ENCODE data around the gene INS. TPM values are rescaled to one million over a fixed set of nuclear protein-coding genes. Genes with fewer than 3 reads are reported as not detected.

The INS gene
- total RNA-seq, 1 donor from 2014 or later = not detected

DNA sequence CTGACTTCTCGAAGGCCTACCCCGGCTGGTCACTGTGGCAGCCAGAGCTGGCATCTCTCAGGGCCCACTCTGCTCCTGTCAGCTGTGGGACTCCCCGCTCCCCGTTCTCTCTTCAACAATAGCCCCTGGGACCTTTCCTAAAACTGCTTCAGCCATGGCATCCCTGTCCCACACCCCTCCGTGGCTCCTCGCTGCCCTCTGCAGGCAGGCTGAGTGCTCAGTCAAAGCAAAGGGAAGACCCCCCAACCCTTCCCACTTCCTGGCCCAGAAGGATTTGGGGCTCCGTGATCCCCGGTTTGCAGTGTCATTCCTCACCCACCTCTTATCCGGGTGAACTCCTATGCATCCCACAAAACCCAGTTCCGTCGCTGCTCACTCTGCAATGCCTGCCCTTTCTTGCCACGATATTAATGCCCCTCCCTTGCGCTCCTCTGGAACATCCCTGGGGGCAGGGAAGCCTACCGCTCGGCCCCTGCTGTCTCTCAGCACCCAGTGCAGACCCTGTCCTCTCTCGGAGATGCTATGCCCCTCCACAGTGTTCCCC, 12.2 kb upstream of the INS start:
- no peaks in the 10 kb centered on the region for H3K4me1 Mint-ChIP-seq (ENCODE audit: low read depth)
- no peaks in the 10 kb centered on the region for H3K9me3 Mint-ChIP-seq
- H3K4me3 Mint-ChIP-seq (ENCODE audit: low read depth) = no peak overlapping the region
- DNase-seq (ENCODE audit: low spot score) = no peak
- intact Hi-C loops (cut with micrococcal nuclease) = no loop called here
- H3K27ac Mint-ChIP-seq = no peak overlapping the region
- no peaks in the 10 kb centered on the region for H3K36me3 Mint-ChIP-seq (ENCODE audit: low read depth)
- no peaks in the 10 kb centered on the region for H3K27me3 Mint-ChIP-seq (ENCODE audit: low read depth)

DNA sequence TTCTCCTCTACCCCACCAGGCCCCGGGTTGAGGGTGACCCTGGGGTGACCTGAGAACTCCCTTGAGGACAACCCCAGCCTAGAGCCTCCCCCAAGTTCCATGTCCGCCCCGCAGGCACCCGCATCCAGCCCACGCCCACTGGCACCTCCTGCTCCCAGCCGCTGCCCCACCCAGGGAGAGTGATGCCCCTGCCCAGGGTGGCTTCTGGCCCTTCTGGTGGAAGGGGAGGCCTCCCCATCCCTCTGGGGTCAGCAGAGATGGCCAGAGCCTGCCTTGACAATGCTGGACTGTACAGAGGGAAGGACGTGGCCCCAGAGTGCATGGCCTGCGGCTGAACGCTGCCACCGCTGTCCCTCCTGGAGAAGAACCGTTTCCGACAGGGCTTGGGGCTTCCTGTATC, 11.7 kb upstream of the INS start:
- Mint-ChIP-seq H3K4me3 (ENCODE audit: low read depth) (no peak overlapping the region), H3K4me1 (ENCODE audit: low read depth) (no peaks in the 10 kb centered on the region), H3K27ac (no peak overlapping the region), H3K9me3 (no peaks in the 10 kb centered on the region), H3K36me3 (ENCODE audit: low read depth) (no peaks in the 10 kb centered on the region), H3K27me3 (ENCODE audit: low read depth) (no peaks in the 10 kb centered on the region)
- no peak for DNase-seq (ENCODE audit: low spot score)
- intact Hi-C loops (cut with micrococcal nuclease) = no loop called here

DNA sequence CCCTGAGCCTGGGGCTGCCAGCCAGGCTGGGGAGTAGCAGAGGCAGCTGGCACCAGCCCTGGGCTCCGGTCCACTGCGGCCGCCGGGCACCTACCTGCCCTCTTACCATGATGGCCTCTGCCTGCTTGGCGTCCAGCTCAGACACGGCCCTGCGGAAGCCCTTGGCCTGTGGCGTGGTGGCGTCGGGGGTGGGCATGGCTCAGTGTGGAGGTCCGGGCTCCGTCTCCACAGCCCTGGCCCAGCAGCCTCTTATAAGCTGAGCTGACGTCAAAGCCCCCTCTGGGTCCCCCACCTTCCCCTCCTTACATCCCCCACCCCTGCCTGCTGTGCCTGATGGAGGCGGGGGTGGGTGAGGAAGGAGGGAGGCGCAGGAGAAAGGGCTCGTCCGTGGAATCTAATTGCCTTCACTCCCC, 10.6 kb upstream of the INS start, which contains the start of gene TH:
TSS of gene TH (minus strand) at position 225 of the 413 bp plus-strand sequence. CDS start at position 196, 29 bp downstream.
- intact Hi-C loops (cut with micrococcal nuclease) = no loop called here
- Mint-ChIP-seq H3K4me1 (ENCODE audit: low read depth) (no peaks in the 10 kb centered on the region), H3K27me3 (ENCODE audit: low read depth) (no peaks in the 10 kb centered on the region), H3K36me3 (ENCODE audit: low read depth) (no peaks in the 10 kb centered on the region), H3K9me3 (no peaks in the 10 kb centered on the region), H3K4me3 (ENCODE audit: low read depth) (no peak within 1 kb of the TSS), H3K27ac (no peak within 1 kb of the TSS)
- DNase-seq (ENCODE audit: low spot score) = no peak

DNA sequence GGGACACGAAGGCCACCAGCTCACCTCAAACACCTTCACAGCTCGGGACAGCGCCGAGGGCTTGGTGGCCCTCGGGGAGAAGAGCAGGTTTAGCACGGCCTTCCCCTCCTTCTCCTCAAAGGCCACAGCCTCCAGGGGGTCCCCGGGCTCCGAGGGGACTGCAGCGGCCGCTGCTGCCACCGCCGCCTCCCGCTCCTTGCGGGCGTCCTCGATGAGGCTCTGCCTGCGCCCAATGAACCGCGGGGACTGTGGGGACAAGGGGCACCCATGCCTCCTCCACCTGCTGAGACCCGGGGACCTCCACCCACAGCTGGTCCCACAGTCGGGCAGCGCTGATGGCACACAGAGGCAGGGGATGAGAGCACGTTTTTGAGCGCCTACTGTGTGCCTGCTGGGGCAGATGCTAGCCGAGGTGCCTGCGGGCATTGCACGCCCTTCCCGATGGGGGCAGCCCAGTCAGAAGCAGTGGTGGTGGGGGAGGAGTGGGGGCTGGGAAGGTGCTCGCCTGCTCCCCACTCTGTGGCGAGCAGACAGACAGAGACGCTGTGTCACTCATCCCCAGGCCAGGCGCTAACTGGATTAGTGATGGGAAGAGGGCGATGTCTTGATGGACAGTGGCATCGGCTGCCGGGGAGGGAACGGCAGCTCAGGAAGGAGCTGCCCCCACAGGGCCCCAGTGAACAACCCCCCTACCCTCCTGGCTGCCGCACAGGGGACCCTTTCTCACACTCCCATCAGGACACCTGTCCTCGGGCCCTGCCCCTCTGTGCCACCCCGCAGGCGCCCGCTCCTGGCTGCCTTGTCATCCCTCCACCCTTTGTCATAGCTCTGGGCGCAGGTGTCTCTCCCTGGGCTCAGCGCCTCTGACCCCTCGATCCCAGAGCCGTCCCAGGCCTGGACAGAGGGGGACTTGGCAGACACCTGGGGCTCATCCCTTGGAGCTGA, 8.9 kb upstream of the INS start:
- Mint-ChIP-seq H3K36me3 (ENCODE audit: low read depth) (no peaks in the 10 kb centered on the region), H3K27me3 (ENCODE audit: low read depth) (no peaks in the 10 kb centered on the region), H3K9me3 (no peaks in the 10 kb centered on the region), H3K27ac (no peak overlapping the region), H3K4me1 (ENCODE audit: low read depth) (no peaks in the 10 kb centered on the region), H3K4me3 (ENCODE audit: low read depth) (no peak overlapping the region)
- DNase-seq (ENCODE audit: low spot score) = no peak
- intact Hi-C loops (cut with micrococcal nuclease) = no loop called here

DNA sequence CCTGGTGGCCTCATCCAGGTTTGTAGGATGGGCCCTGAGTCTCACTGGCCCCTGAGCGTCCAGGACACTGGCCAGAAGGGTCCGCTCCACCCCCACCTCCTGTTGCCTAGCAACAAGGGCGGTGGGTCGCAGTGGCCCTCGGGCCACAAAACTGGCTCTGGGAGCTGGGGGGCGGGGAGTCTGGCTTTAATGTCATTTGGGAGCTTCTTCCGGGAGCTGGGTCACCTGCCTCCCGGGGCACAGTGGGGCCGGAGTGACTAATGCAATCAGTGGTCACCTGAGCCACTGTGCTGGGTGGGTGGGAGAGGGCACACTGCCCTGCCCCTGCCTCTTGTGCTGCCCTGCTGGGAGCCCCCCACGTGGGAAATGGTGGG, 8.0 kb upstream of the INS start:
- Mint-ChIP-seq H3K27ac (no peak overlapping the region), H3K27me3 (ENCODE audit: low read depth) (no peaks in the 10 kb centered on the region), H3K4me1 (ENCODE audit: low read depth) (no peaks in the 10 kb centered on the region), H3K9me3 (no peaks in the 10 kb centered on the region), H3K36me3 (ENCODE audit: low read depth) (no peaks in the 10 kb centered on the region), H3K4me3 (ENCODE audit: low read depth) (no peak overlapping the region)
- DNase-seq (ENCODE audit: low spot score) = no peak
- intact Hi-C loops (cut with micrococcal nuclease) = no loop called here

DNA sequence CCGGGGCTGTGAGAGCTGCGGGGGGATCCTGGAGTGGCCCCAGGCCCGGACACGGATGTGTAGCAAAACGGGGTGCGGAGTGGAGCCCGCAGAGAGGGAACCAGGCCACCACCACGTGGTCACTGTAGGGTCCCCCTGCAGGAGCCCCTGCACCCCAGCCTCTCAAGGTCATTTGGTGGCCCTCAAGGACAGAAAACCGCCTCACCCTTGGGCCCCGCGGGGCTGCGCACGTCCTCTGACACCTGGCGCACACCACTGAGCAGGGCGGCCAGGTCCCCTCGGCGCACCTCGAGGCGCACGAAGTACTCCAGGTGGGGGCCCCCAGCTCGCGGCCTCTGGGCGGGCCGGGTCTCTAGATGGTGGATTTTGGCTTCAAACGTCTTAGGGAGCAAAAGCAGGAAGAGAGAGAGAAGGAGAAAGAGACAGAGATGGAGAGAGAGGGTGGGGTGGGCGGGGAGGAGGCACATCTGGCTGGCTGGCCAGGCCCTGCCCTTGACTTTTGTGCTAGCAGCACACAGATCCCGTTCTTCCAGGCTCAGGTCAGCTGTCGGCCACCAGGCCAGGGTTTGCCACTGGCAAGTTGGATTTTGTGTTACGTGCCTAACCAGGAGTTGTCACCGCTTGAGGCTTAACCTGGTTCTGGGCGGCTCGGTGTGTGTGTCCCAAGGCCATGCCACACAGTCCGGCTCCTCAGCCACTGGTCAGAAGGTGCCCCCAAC, 7.4 kb upstream of the INS start:
- no peaks in the 10 kb centered on the region for H3K36me3 Mint-ChIP-seq (ENCODE audit: low read depth)

DNA sequence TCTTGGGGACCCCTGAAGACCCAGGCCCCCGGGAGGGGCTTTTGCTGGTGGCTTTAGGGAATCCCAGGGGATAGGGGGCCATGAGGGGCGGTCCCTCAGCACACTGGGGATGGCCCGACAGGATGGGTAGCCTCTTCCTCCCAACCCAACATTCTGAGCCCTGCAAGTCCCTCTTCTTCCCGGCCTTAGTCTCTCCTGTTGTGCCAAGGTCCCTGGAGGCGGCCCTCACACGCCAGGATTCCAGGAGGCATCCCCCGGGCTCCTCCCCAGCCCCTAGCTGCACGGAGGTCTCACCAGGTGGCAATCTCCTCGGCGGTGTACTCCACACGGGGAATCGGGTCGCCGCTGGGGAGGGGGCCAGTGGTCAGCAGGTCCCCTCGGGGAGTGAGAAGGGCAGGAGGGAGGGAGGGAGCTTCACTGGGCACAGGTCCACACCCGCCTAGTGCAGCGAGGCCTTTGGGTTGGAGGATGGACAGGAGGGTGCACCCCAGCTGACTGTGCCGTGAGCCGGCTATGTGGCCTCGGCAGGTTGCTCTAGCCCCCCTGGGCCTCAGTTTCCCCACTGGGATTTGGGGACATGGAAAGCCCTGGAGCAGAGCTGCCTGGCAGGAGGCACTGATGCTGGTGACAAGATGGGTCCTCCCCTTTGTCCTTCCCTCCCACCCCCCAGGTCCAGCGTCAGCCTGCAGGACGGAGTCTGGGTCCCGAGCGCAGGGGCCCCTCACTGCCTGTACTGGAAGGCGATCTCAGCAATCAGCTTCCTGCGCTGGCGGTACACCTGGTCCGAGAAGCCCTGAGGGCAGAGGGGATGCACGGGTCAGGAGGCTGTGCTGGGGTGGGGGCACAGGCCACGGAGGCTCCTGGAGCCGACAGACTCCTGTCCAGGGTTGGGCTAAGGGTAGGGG, 6.4 kb upstream of the INS start:
- intact Hi-C loops (cut with micrococcal nuclease) = no loop called here
- Mint-ChIP-seq H3K27ac (no peak overlapping the region), H3K9me3 (no peaks in the 10 kb centered on the region), H3K27me3 (ENCODE audit: low read depth) (no peaks in the 10 kb centered on the region), H3K4me3 (ENCODE audit: low read depth) (no peak overlapping the region), H3K36me3 (ENCODE audit: low read depth) (no peaks in the 10 kb centered on the region), H3K4me1 (ENCODE audit: low read depth) (no peaks in the 10 kb centered on the region)
- DNase-seq (ENCODE audit: low spot score) = no peak

More for the DNA sequence above, 7.4 kb upstream of the INS start:
- H3K4me1 Mint-ChIP-seq (ENCODE audit: low read depth) = no peaks in the 10 kb centered on the region
- no peak overlapping the region for H3K4me3 Mint-ChIP-seq (ENCODE audit: low read depth)
- H3K9me3 Mint-ChIP-seq = no peaks in the 10 kb centered on the region
- H3K27me3 Mint-ChIP-seq (ENCODE audit: low read depth) = no peaks in the 10 kb centered on the region
- DNase-seq (ENCODE audit: low spot score) = no peak
- no peak overlapping the region for H3K27ac Mint-ChIP-seq
- intact Hi-C loops (cut with micrococcal nuclease) = no loop called here

DNA sequence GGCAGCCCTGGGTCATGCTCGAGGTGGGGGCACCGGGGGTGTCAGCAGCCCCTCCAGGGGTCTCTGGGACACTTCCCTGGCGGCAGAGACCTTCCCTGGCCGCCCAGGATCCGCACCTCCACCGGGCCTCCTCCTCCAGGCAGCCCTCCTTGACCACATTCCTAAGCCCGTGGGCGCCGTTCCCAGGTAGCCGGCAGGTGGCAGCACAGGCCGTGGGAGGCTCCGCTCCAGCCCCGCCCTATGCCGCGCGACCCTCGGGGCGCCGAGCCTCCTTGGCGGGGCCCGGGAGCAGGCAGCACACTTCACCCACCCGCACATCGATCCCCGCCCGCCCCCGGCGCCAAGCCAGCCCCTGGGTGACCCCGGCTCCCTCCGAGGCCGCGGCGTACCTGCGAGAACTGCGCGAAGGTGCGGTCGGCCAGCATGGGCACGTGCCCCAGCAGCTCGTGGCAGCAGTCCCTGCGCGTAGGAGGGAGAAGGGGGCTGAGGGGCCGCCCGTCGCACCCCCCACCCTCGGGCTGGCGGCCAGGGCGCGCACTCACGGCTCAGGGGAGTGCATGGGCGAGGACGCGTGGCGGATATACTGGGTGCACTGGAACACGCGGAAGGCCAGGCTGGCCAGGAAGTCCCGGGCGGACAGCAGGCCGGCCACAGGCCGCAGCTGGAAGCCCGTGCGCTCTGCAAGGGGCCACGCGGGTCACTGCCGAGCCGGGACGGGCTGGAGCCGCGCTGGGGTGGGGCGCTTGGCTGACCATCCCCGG, 5.3 kb upstream of the INS start:
- Mint-ChIP-seq H3K36me3 (ENCODE audit: low read depth) (no peaks in the 10 kb centered on the region), H3K4me3 (ENCODE audit: low read depth) (no peak overlapping the region), H3K27me3 (ENCODE audit: low read depth) (no peaks in the 10 kb centered on the region), H3K9me3 (no peaks in the 10 kb centered on the region), H3K27ac (no peak overlapping the region), H3K4me1 (ENCODE audit: low read depth) (no peaks in the 10 kb centered on the region)
- intact Hi-C loops (cut with micrococcal nuclease) = no loop called here
- DNase-seq (ENCODE audit: low spot score) = no peak

DNA sequence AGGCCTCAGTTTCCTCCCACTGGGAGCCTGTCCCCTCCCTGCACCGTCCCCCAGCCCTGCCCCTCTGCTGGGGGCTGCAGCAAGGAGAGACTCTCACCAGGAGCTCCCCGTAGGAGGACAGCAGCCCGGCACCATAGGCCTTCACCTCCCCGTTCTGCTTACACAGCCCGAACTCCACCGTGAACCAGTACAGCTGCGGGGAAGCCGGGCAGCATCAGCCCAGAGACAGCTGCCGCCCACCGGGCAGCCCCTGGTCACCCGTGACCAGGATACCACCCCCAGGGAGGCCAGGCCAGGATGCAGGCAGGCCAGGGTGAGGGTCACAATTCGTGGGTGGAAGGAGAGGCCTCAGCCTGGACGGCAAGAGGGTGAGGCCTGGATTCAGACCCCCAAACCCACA, 4.6 kb upstream of the INS start:
- no peak overlapping the region for H3K4me3 Mint-ChIP-seq (ENCODE audit: low read depth)
- DNase-seq (ENCODE audit: low spot score) = no peak
- no peaks in the 10 kb centered on the region for H3K36me3 Mint-ChIP-seq (ENCODE audit: low read depth)
- no peaks in the 10 kb centered on the region for H3K4me1 Mint-ChIP-seq (ENCODE audit: low read depth)
- intact Hi-C loops (cut with micrococcal nuclease) = no loop called here
- H3K27me3 Mint-ChIP-seq (ENCODE audit: low read depth) = no peaks in the 10 kb centered on the region
- H3K27ac Mint-ChIP-seq = no peak overlapping the region
- no peaks in the 10 kb centered on the region for H3K9me3 Mint-ChIP-seq

DNA sequence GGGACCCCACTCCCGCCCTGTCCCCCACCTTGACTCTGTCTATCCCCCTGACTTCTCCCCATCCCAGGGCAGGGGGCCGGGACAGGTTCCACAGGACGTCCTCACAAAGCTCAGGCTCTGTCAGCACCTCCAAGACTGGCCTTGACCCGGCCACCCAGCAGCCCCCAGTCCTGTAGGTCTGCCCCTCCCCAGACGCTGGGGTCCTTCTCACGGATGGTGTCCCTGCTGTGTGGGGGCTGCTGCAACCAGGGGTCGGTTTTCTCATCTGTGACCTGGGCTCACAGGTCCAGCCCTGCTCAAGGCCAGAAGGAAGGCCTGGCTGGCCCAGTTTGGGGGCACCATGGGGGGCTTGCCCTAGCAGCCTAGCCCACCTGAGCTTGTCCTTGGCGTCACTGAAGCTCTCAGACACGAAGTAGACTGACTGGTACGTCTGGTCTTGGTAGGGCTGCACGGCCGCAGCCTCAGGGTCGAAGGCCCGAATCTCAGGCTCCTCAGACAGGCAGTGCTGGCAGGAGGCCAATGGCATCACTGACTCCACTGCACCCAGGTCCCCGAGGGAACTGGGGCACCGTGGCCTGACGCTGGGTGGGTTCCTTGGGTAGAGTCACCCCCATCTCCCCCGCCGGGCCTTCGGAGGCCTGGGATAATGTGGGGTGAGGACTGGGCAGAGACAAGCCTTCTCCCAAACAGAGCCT, 4.0 kb upstream of the INS start:
- no peaks in the 10 kb centered on the region for H3K9me3 Mint-ChIP-seq
- H3K4me3 Mint-ChIP-seq (ENCODE audit: low read depth) = no peak overlapping the region
- no peak overlapping the region for H3K27ac Mint-ChIP-seq
- no peak for DNase-seq (ENCODE audit: low spot score)
- no peaks in the 10 kb centered on the region for H3K36me3 Mint-ChIP-seq (ENCODE audit: low read depth)
- no peaks in the 10 kb centered on the region for H3K4me1 Mint-ChIP-seq (ENCODE audit: low read depth)
- no peaks in the 10 kb centered on the region for H3K27me3 Mint-ChIP-seq (ENCODE audit: low read depth)
- intact Hi-C loops (cut with micrococcal nuclease) = no loop called here

DNA sequence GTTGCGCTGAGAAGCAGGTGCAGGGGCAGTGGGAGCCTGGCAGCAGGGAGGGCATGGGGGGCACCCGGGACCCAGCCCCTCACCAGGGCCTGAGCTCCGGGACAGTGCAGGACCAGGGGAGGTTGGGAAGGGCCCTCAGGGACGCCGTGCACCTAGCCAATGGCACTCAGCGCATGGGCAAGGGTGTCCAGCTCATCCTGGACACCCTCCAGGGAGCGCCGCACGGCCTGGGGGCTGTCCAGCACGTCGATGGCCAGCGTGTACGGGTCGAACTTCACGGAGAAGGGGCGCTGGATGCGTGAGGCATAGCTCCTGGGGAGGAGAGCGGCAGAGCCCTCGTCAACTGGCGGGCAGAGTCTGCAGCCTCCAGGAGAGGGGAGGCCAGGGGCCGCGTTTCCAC, 3.1 kb upstream of the INS start:
- no peaks in the 10 kb centered on the region for H3K27me3 Mint-ChIP-seq (ENCODE audit: low read depth)
- DNase-seq (ENCODE audit: low spot score) = no peak
- intact Hi-C loops (cut with micrococcal nuclease) = no loop called here
- H3K4me3 Mint-ChIP-seq (ENCODE audit: low read depth) = no peak overlapping the region
- H3K27ac Mint-ChIP-seq = no peak overlapping the region
- no peaks in the 10 kb centered on the region for H3K9me3 Mint-ChIP-seq
- H3K36me3 Mint-ChIP-seq (ENCODE audit: low read depth) = no peaks in the 10 kb centered on the region
- H3K4me1 Mint-ChIP-seq (ENCODE audit: low read depth) = no peaks in the 10 kb centered on the region

Data from activated T-helper 2 cell treated with anti-CD3 and anti-CD28 coated beads, Interferon-gamma antibody, Interleukin-2, Interleukin-4, amounts not matched to agents 10 μg/mL and 5 μg/mL and 100 μg/mL, durations not matched to agents 14 hours and 24 hours and 36 hours (primary cell).